ENCODE results near the gene NFKB1. TPM values are rescaled to one million over a fixed set of nuclear protein-coding genes. Genes with fewer than 3 reads are reported as not detected.

NFKB1 gene
- total RNA-seq, 6 experiments from 2014 or later: 21.7 to 31.3 (median 27.5) TPM

DNA sequence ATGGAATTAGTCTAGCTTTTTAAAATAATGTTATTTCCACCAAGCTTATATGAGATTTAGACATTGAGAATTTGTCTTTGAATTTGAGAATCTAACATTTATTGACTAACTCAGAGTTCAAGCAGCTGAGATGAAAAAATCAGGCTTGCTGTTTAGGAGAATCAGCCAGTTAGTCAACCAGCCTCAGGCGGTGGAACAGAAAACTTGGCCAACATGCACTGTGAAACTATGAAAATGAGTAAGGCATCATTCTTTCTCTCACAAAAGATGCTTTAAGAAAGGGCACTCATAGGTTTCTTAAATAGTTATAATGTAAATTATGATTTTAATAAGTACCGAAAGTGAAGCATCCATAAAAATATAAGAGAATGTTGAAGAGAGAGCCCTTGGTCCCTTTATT, 84.2 kb downstream of the NFKB1 start:
- no peaks in the 10 kb centered on the region for H3K27me3 Mint-ChIP-seq (ENCODE audit: insufficient read depth)
- peaks cover 14% of the 10 kb centered on the region for H3K4me1 Mint-ChIP-seq (ENCODE audit: low read depth)
- H3K36me3 Mint-ChIP-seq (ENCODE audit: low read depth): peaks cover 18% of the 10 kb centered on the region
- TF ChIP-seq CTCF (IDR thresholded peaks at IDR 0.05): no peak
- DNase-seq: no peak
- H3K4me3 Mint-ChIP-seq: no peak overlapping the region
- H3K27ac Mint-ChIP-seq: no peak overlapping the region
- no peaks in the 10 kb centered on the region for H3K9me3 Mint-ChIP-seq

DNA sequence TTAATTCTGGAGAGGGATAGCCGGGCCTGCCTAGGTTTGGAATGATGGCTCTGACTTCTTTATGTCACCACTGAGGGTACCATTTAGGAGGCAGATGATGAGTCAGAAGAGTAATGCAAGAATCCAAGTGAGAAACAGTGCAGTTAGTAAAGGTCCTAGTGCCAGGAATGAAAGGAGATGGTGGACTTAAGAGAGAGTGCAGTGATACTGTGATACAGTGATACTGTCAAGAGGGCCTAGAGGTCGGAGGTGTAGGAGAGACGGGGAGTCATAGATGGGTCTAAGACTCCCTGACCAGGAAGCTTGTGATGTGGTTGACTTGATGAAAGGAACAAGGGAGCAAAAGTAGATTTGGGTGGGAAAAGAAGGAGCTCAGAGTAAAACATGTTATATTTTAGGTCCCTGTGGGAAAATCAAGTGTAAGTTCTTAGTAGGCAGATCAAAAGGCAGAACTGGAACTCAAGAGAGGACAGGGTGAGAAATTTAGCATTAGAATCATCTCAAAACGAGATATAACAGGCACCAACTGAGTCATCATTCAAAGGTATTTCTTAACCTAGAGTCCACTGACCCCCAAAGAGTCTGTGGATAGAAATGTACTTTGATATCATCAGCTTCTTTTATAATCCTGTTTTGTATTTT, 85.0 kb downstream of the NFKB1 start:
- no peak for DNase-seq
- TF ChIP-seq CTCF (IDR thresholded peaks at IDR 0.05): no peak
- Mint-ChIP-seq H3K36me3 (ENCODE audit: low read depth) (peaks cover 26% of the 10 kb centered on the region), H3K27ac (no peak overlapping the region), H3K9me3 (no peaks in the 10 kb centered on the region), H3K27me3 (ENCODE audit: insufficient read depth) (no peaks in the 10 kb centered on the region), H3K4me3 (no peak overlapping the region), H3K4me1 (ENCODE audit: low read depth) (peaks cover 14% of the 10 kb centered on the region)

DNA sequence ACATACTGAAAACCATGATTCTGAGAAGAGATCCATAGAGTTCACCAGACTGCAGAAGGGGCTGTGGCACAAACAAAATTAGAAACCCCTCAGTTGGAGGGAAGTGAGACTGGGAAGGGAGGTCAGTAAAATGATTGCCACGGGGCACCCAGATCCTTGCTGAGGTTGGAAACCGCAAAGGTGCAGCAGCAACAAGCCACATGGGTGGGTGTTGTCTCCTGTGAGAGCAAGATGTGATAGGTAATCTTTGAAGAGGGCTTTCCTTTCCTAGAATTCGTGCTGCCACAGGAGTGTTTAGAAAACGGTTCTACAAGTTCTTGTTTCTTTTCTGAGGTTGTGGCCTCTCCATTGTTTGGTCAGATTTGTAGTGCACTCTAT, 85.5 kb downstream of the NFKB1 start:
- H3K27ac Mint-ChIP-seq: no peak overlapping the region
- no peak for TF ChIP-seq CTCF (IDR thresholded peaks at IDR 0.05)

DNA sequence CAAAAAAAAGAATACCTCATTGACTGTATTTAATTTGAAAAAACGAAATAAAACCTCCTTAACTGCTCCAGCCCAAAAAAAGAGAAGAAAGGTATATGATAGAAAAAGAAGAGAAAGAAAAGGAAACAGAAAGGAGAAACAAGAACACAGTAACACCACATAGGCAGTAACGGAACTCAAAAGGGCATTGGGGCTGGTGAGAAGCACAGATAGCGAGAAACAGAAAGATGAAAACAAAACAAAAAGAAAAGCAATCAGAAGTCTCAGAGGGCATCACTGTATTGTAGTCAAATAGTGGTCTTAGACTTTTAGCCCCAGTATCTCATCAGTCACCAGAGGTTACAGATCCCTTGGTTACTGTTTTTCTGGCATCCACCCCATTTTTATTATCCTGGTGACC, 88.6 kb downstream of the NFKB1 start:
- Mint-ChIP-seq H3K9me3 (no peaks in the 10 kb centered on the region), H3K27me3 (ENCODE audit: insufficient read depth) (no peaks in the 10 kb centered on the region), H3K27ac (no peak overlapping the region), H3K4me1 (ENCODE audit: low read depth) (peaks cover 20% of the 10 kb centered on the region), H3K4me3 (no peak overlapping the region), H3K36me3 (ENCODE audit: low read depth) (peaks cover 29% of the 10 kb centered on the region)
- DNase-seq: no peak
- no peak for TF ChIP-seq CTCF (IDR thresholded peaks at IDR 0.05)

More for the DNA sequence above, 85.5 kb downstream of the NFKB1 start:
- Mint-ChIP-seq H3K36me3 (ENCODE audit: low read depth) (peaks cover 31% of the 10 kb centered on the region), H3K9me3 (no peaks in the 10 kb centered on the region), H3K27me3 (ENCODE audit: insufficient read depth) (no peaks in the 10 kb centered on the region), H3K4me3 (no peak overlapping the region), H3K4me1 (ENCODE audit: low read depth) (peaks cover 14% of the 10 kb centered on the region)
- no peak for DNase-seq

DNA sequence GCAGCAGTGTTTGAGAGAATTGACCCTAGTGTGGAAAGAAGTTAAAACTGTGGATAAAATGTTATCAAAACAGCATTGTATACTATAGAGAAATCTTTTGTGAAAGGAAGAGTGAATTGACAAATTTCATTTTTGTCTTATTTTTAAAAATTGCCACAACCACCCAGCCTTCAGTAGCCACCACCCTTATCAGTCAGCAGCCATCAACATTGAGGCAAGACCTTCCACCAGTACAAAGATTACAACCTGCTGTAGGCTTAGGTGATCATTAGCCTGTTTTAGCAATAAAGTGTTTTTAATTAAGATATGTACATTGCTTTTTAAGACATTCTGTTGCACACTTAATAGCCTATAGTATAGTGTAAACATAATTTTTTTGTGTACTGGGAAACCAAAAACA, 91.1 kb downstream of the NFKB1 start:
- Mint-ChIP-seq H3K27ac (no peak overlapping the region), H3K9me3 (no peaks in the 10 kb centered on the region), H3K36me3 (ENCODE audit: low read depth) (peaks cover 43% of the 10 kb centered on the region), H3K4me3 (no peak overlapping the region), H3K4me1 (ENCODE audit: low read depth) (peaks cover 8% of the 10 kb centered on the region), H3K27me3 (ENCODE audit: insufficient read depth) (no peaks in the 10 kb centered on the region)
- no peak for TF ChIP-seq CTCF (IDR thresholded peaks at IDR 0.05)
- no peak for DNase-seq

GRCh38 chr4:102593147-102593546, 92.0 kb downstream of the NFKB1 start:
- no peak overlapping the region for H3K4me3 Mint-ChIP-seq
- peaks cover 47% of the 10 kb centered on the region for H3K36me3 Mint-ChIP-seq (ENCODE audit: low read depth)
- no peak for DNase-seq
- peaks cover 16% of the 10 kb centered on the region for H3K4me1 Mint-ChIP-seq (ENCODE audit: low read depth)
- H3K9me3 Mint-ChIP-seq: no peaks in the 10 kb centered on the region
- H3K27me3 Mint-ChIP-seq (ENCODE audit: insufficient read depth): no peaks in the 10 kb centered on the region
- no peak overlapping the region for H3K27ac Mint-ChIP-seq
- no peak for TF ChIP-seq CTCF (IDR thresholded peaks at IDR 0.05)

All from HFFc6 (cell line).